HL-60/S4 treated with retinoic acid at 250 ng/mL for 4 days and 3 days (cell line): ENCODE data around the gene TRMU.

ENCODE experiments used
- in situ Hi-C: fragments of 300-500 bp; cut with MboI; formaldehyde crosslinking; loops from 2 replicates; pipeline ENCODE4 v1.7.0; 2022; ENCODE audit warnings: low sequenced_read_pairs

The TRMU gene

GRCh38 chr22:46405901-46406300 is 70.4 kb downstream of the TRMU start:
- in situ Hi-C loops, result no loop called here

DNA sequence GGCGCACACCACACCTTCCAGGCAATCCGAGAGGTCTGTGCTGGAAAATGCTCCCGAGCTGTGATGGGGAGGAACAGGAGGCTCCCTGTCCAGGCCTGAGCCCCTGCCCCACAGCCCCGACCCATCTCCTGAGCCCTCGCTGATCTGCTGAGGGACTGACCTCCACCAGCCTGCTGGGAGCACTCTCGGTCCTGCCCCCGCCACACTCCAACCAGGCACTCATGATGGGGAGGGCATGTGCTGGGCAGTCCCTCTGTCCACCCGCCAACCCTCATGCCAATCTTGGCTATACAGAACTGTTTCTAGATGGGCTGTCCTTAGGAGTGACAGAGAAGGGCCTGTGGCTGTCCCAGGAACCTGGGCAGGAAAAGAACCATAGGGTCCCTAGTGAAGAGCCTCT is 70.8 kb downstream of the TRMU start:
- in situ Hi-C loops, result no loop called here

GRCh38 chr22:46406791-46407190 is 71.3 kb downstream of the TRMU start:
- in situ Hi-C loops, result no loop called here
